NCI-H2081 (cell line): ENCODE measurements around the gene IGF2BP2.

Source experiments
- DNase-seq, 2 experiments: peaks; one replicate each; lab custom pipeline; 2025; lab: John Stamatoyannopoulos, UW

The IGF2BP2 gene

GRCh38 chr3:185764980-185765370 lies 59.9 kb downstream of the IGF2BP2 start:
- DNase-seq = no peak

GRCh38 chr3:185764163-185764979 lies 60.5 kb downstream of the IGF2BP2 start:
- no peak for DNase-seq

- no peak for DNase-seq
Measured at GRCh38 chr3:185763347-185764005, 61.4 kb downstream of the IGF2BP2 start.

- DNase-seq = no peak
Measured at GRCh38 chr3:185760550-185760949, 64.3 kb downstream of the IGF2BP2 start.

GRCh38 chr3:185760088-185760487 lies 64.8 kb downstream of the IGF2BP2 start:
- no peak for DNase-seq

- no peak for DNase-seq
Measured at GRCh38 chr3:185759512-185759911, 65.3 kb downstream of the IGF2BP2 start.

- DNase-seq = no peak
Measured at GRCh38 chr3:185758912-185759311, 65.9 kb downstream of the IGF2BP2 start.

- DNase-seq = no peak
Measured at GRCh38 chr3:185757176-185757575, 67.7 kb downstream of the IGF2BP2 start.

- no peak for DNase-seq
Measured at GRCh38 chr3:185756477-185756876, 68.4 kb downstream of the IGF2BP2 start.

- DNase-seq = no peak
Measured at GRCh38 chr3:185754920-185755319, 69.9 kb downstream of the IGF2BP2 start.

GRCh38 chr3:185753354-185753753 lies 71.5 kb downstream of the IGF2BP2 start:
- DNase-seq = no peak

- DNase-seq = no peak
Measured at GRCh38 chr3:185750702-185751101, 74.1 kb downstream of the IGF2BP2 start.

- DNase-seq = no peak
Measured at GRCh38 chr3:185750015-185750414, 74.8 kb downstream of the IGF2BP2 start.

- DNase-seq = no peak
Measured at GRCh38 chr3:185746470-185746869, 78.4 kb downstream of the IGF2BP2 start.

- DNase-seq = no peak
Measured at GRCh38 chr3:185744997-185745843, 79.6 kb downstream of the IGF2BP2 start.

- DNase-seq = no peak
Measured at GRCh38 chr3:185741586-185741985, 83.3 kb downstream of the IGF2BP2 start.

- no peak for DNase-seq
Measured at GRCh38 chr3:185740133-185740532, 84.7 kb downstream of the IGF2BP2 start.

GRCh38 chr3:185739264-185739701 lies 85.6 kb downstream of the IGF2BP2 start:
- no peak for DNase-seq

- DNase-seq = no peak
Measured at GRCh38 chr3:185737740-185738680, 86.8 kb downstream of the IGF2BP2 start.

GRCh38 chr3:185737020-185737419 lies 87.8 kb downstream of the IGF2BP2 start:
- no peak for DNase-seq

GRCh38 chr3:185734725-185735096 lies 90.1 kb downstream of the IGF2BP2 start:
- no peak for DNase-seq
